MG63 (cell line): ENCODE measurements around the gene EWSR1. TPM values are rescaled to one million over a fixed set of nuclear protein-coding genes. Genes with fewer than 3 reads are reported as not detected.

ENCODE experiments used
- DNase-seq: peaks from one replicate; pipeline ENCODE4 v3.0.0-alpha.2; 2020
- H3K27me3 ChIP-seq: fragments of 250-450 bp; sonication (Bioruptor Pico); 2 replicates; pipeline ENCODE4 v1.5.1; 2020; ENCODE audit warnings: mild to moderate bottlenecking, moderate library complexity
- H3K36me3 ChIP-seq: fragments of 250-450 bp; sonication (Bioruptor Pico); 2 replicates; pipeline ENCODE4 v1.5.1; 2020; ENCODE audit warnings: mild to moderate bottlenecking, moderate library complexity
- H3K4me3 ChIP-seq: fragments of 250-450 bp; sonication (Bioruptor Pico); 2 replicates; pipeline ENCODE4 v1.5.1; 2020; ENCODE audit warnings: mild to moderate bottlenecking, moderate library complexity
- H3K9me3 ChIP-seq: fragments of 250-450 bp; sonication (Bioruptor Pico); 2 replicates; pipeline ENCODE4 v1.5.1; 2020; ENCODE audit warnings: mild to moderate bottlenecking, moderate library complexity
- total RNA-seq: library from RNA; depleted of rRNA; stranded (reverse); fragments of >200 nt; shearing (Covaris generic); gene quantifications from 2 replicates; pipeline ENCODE4 v1.2.3, GENCODE V29; 2014; ENCODE audit warnings: low replicate concordance

EWSR1 gene
- total RNA-seq, 1 experiment from 2014 or later, result 149 TPM

- Histone ChIP-seq H3K27me3 (no peaks in the 10 kb centered on the region), H3K4me3 (peak overlapping the region; percentile 83), H3K36me3 (peaks cover 14% of the 10 kb centered on the region), H3K9me3 (no peaks in the 10 kb centered on the region)
- DNase-seq, result no peak
Measured at GRCh38 chr22:29308148-29308790, 40.2 kb downstream of the EWSR1 start.

DNA sequence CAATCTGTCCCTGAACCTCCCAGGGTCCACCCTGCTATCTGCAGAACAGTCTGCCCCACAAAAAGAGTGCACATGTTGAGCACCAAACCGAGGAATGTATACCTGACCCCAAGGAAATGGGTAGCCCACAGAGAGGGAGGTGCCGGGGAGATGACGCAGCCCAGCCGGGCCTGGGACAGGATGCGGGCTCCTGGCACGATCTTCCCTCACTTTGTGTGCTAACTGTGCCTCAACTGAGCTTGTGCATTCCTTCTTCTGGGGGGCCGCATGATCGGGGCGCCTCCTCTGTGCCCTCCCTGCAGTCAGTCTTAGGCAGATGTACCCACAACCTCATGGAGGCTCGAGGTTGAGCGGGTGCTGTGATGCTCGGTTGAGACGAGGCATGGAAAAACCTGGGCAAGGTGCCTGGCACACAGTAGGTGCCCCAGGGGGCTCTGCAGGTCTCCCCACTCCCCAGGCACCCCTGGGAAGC lies 40.8 kb downstream of the EWSR1 start:
- no peak overlapping the region for H3K4me3 ChIP-seq
- no peaks in the 10 kb centered on the region for H3K27me3 ChIP-seq
- no peaks in the 10 kb centered on the region for H3K9me3 ChIP-seq
- no peak for DNase-seq
- H3K36me3 ChIP-seq, result peaks cover 14% of the 10 kb centered on the region

DNA sequence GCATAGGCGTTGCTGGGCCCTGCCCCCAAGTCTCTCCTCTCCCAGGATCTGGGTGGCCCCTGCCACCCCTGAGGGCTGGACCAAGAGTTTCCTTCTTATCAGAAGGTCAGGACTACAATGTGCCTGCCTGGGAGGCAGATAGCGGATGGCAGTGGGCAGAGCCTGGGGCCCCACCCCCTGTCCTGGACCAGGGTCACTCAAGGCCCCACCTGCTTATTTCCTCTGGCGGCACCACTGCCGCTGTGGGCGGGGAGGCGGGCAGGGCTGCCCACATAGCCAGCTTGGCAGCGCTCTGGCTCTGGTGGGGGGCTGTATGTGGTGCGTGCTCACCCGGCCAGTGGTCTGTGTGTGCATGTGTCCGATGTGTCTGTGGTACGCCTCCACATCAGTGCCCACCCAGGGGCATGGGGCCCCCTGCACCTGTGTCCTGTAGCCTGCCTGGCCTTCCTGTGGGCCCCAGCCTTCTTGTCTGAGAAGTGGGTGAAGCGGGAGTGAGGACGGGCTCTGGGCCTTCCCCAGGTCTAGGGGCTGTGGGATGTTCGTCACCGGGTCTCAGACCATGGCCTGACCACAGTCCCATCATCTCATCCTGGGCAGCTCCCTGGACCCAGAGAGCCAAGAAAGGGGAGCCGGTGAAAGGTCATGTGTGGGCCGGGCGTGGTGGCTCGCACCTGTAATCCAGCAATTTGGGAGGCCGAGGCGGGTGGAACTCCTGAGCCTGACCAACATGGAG lies 41.4 kb downstream of the EWSR1 start:
- Histone ChIP-seq H3K4me3 (no peak overlapping the region), H3K27me3 (no peaks in the 10 kb centered on the region; the same call in 1 of the 2 replicates), H3K36me3 (peaks cover 14% of the 10 kb centered on the region), H3K9me3 (no peaks in the 10 kb centered on the region)
- no peak for DNase-seq

DNA sequence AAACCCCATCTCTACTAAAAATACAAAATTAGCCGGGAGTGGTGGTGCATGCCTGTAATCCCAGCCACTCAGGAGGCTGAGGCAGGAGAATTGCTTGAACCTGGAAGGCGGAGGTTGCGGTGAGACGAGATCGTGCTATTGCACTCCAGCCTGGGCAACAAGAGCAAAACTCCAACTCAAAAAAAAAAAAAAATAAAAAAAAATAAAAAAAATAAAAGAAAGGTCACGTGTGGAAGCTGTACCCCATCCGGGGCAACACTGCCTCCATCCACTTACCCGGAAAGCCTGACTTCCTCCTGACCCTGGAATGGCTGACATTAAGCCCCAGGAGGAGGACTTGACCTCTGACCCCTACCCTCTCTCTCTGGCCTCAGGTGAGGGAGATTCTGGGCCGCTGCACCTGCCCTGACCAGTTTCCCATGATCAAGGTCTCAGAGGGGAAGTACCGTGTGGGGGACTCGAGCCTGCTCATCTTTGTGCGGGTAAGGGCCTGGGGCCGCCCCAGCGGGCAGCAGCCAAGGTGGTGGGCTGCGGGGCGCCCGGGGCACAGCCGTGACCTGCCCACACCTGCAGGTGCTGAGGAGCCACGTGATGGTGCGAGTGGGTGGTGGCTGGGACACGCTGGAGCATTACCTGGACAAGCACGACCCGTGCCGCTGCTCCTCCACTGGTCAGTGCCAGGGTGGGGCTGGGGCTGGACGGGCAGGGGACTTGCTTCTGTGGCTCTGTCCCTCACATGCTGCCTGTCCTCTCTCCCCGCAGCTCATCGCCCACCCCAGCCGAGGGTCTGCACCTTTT lies 42.2 kb downstream of the EWSR1 start:
- DNase-seq, result no peak
- H3K27me3 ChIP-seq, result peaks cover 5% of the 10 kb centered on the region; the same call in 1 of the 2 replicates
- peaks cover 14% of the 10 kb centered on the region for H3K36me3 ChIP-seq
- no peak overlapping the region for H3K4me3 ChIP-seq
- no peaks in the 10 kb centered on the region for H3K9me3 ChIP-seq

DNA sequence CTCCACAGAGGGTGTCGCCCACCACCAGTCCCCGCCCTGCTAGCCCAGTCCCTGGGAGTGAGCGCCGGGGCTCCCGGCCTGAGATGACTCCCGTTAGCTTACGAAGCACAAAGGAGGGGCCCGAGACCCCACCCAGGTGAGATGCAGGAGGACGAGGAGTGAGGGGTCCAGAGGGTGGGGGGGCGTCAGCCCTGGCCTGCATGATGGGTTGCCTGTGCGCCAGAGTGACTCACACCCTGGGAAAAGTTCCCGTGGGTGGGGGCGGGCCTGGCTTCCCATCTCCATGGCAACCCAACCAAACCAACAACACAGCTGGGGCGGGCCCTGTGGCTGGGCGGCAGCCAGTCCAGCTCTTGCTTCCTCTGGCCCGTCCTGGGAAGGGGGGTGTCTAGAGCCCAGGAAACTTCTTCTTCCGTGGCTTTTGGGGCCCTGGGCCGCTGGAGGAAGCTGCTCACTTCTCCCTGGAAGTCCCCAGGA lies 42.8 kb downstream of the EWSR1 start:
- peak; percentile 94 for DNase-seq
- Histone ChIP-seq H3K4me3 (no peak overlapping the region), H3K36me3 (peaks cover 14% of the 10 kb centered on the region), H3K9me3 (no peaks in the 10 kb centered on the region), H3K27me3 (peaks cover 5% of the 10 kb centered on the region; the same call in 1 of the 2 replicates)

DNA sequence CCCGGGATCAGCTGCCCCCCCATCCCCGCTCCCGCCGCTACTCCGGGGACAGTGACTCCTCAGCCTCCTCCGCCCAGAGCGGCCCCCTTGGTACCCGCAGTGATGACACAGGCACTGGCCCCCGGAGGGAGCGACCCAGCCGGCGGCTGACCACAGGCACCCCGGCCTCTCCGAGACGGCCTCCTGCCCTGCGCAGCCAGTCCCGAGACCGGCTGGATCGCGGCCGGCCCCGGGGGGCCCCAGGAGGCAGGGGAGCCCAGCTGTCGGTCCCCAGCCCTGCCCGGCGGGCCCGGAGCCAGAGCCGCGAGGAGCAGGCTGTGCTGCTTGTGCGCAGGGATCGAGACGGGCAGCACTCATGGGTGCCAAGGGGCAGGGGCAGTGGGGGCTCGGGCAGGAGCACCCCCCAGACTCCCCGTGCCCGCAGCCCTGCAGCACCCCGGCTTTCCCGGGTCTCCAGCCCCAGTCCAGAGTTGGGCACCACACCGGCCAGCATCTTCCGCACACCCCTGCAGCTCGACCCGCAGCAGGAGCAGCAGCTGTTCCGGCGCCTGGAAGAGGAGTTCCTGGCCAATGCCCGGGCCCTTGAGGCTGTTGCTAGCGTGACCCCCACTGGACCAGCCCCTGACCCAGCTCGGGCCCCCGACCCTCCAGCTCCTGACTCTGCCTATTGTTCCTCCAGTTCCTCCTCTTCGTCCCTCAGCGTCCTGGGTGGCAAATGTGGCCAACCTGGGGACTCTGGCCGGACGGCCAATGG lies 43.6 kb downstream of the EWSR1 start:
- H3K4me3 ChIP-seq, result no peak overlapping the region
- DNase-seq, result no peak
- H3K36me3 ChIP-seq, result peaks cover 14% of the 10 kb centered on the region
- H3K9me3 ChIP-seq, result no peaks in the 10 kb centered on the region
- H3K27me3 ChIP-seq, result peaks cover 5% of the 10 kb centered on the region; the same call in 1 of the 2 replicates

- H3K27me3 ChIP-seq, result peaks cover 5% of the 10 kb centered on the region; the same call in 1 of the 2 replicates
- H3K9me3 ChIP-seq, result no peaks in the 10 kb centered on the region
- peaks cover 14% of the 10 kb centered on the region for H3K36me3 ChIP-seq
- DNase-seq, result no peak
- no peak overlapping the region for H3K4me3 ChIP-seq
Measured at GRCh38 chr22:29312218-29313125, 44.4 kb downstream of the EWSR1 start.

- DNase-seq, result no peak
- Histone ChIP-seq H3K9me3 (no peaks in the 10 kb centered on the region), H3K36me3 (peaks cover 14% of the 10 kb centered on the region), H3K4me3 (no peak overlapping the region), H3K27me3 (peaks cover 5% of the 10 kb centered on the region; the same call in 1 of the 2 replicates)
Measured at GRCh38 chr22:29313126-29313575, 45.1 kb downstream of the EWSR1 start.

- DNase-seq, result no peak
- no peaks in the 10 kb centered on the region for H3K9me3 ChIP-seq
- peaks cover 11% of the 10 kb centered on the region for H3K36me3 ChIP-seq
- peaks cover 5% of the 10 kb centered on the region; the same call in 1 of the 2 replicates for H3K27me3 ChIP-seq
- no peak overlapping the region for H3K4me3 ChIP-seq
Measured at GRCh38 chr22:29313576-29314466, 45.8 kb downstream of the EWSR1 start.

- Histone ChIP-seq H3K36me3 (peaks cover 11% of the 10 kb centered on the region), H3K4me3 (no peak overlapping the region), H3K9me3 (no peaks in the 10 kb centered on the region), H3K27me3 (peaks cover 5% of the 10 kb centered on the region; the same call in 1 of the 2 replicates)
- DNase-seq, result no peak
Measured at GRCh38 chr22:29314537-29315285, 46.6 kb downstream of the EWSR1 start.

DNA sequence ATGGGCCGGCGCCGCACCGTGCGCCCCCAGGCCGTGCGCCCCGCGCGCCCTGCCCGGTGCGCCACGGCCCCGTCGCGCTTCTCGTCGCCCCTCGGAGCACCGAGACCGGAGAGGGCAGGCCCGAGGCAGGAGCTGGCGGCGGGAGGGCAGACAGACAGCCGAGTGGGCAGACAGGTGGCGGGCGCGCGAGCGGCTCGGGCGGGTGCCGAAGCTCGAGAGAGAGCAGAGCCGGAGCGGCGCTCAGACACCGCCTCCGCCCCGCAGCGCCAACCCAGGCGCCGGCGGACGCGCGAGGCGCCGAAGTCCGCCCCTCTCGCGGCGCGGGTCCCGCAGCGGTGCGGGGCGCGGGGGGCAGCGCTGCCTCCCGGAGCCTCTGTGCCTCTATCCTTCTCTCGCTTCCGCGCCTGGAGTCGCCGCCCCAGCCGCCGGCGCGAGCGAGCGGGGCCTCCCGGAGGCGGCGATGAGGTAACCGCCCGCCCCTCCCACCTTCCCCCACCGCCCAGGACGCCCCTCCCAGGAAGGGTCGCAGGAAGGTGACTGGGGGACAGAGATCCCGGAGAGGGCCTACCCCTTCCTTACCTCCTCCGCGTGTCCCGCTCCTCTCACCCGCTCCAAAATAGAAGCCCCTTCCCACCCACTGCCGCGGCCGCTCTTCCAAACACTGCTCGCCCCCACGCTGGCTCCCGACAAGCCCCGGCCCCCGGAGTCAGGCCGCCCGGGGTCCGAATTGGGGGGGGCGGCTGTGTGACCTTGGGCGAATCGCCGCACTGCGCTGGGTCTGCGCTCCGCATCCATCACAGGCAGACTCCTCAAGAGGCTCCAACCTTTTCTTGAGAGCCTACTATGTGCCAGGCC lies 47.4 kb downstream of the EWSR1 start, which contains the start of gene RASL10A:
Gene RASL10A, minus strand, starts transcription at position 412 of the 855 bp plus-strand sequence. CDS start 451 bp downstream, outside the sequence.
- DNase-seq, result no peak
- H3K36me3 ChIP-seq, result peaks cover 11% of the 10 kb centered on the region
- no peaks in the 10 kb centered on the region for H3K9me3 ChIP-seq
- no peak within 1 kb of the TSS for H3K4me3 ChIP-seq
- H3K27me3 ChIP-seq, result peaks cover 5% of the 10 kb centered on the region; the same call in 1 of the 2 replicates

- Histone ChIP-seq H3K27me3 (peaks cover 5% of the 10 kb centered on the region; the same call in 1 of the 2 replicates), H3K36me3 (peaks cover 8% of the 10 kb centered on the region), H3K4me3 (no peak overlapping the region), H3K9me3 (no peaks in the 10 kb centered on the region)
- DNase-seq, result no peak
Measured at GRCh38 chr22:29316141-29316828, 48.2 kb downstream of the EWSR1 start.
